GM18909 (cell line): Measurements from ENCODE around the gene IGFLR1.
"Not testable (repeated sequence)": the region's sequence is repeated elsewhere in the genome, so short reads cannot be mapped to it uniquely, and the experiment has no call there.

ENCODE experiments used
- ATAC-seq: cut with Tn5 transposase; IDR thresholded peaks from one replicate; pipeline ENCODE4 v1.9.1; 2021; ENCODE audit warnings: mild to moderate bottlenecking; ENCODE audit not compliant: unreplicated experiment, poor library complexity

The IGFLR1 gene

DNA sequence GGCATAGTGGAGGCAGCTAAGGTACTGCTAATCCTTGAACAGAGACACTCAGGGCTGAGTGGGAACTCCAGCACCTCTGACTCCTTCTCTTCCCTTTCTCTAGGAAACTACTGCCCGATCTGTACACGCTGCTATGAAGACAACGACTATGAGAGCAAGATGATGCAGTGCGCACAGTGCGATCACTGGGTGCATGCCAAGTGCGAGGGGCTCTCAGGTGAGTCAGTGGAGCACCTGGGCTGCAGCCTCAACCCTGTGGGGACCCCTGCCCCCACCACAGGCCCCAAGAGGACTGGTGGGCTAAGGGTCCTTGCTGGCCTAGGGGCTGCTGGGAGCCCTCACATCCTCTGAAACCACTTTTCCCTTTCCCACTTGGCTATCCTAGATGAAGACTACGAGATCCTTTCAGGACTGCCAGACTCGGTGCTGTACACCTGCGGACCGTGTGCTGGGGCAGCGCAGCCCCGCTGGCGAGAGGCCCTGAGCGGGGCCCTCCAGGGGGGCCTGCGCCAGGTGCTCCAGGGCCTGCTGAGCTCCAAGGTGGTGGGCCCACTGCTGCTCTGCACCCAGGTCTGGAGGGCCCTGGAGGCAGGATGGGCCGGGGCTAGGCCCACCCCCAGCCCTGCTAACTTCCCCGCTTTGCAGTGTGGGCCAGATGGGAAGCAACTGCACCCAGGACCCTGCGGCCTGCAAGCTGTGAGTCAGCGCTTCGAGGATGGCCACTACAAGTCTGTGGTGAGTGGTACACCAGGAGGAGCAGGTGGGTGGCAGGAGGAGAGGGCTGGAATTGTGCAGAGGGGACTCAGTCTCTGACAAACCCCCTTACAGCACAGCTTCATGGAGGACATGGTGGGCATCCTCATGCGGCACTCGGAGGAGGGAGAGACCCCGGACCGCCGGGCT lies 14.9 kb downstream of the IGFLR1 start:
- no peak for ATAC-seq

DNA sequence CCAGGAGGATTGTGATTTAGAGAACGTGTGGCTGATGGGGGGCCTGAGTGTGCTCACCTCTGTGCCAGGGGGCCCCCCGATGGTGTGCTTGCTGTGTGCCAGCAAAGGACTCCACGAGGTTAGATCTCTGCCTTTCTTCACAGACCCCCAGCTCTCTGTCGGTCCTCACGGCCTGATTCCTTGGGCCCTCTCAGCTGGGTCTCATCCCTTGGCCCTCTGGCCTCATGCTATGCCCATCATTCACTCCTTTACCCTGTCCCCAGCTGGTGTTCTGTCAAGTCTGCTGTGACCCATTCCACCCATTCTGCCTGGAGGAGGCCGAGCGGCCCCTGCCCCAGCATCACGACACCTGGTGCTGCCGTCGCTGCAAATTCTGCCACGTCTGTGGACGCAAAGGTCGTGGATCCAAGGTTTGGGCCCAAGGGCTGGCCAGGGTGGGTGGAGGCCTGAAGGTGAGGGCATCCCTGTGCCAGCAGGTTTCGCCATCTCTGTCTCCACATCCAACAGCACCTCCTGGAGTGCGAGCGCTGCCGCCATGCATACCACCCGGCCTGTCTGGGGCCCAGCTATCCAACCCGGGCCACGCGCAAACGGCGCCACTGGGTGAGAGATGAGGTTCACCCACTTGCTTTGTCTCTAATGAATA lies 16.9 kb downstream of the IGFLR1 start:
- no peak for ATAC-seq

- ATAC-seq = no peak
These were observed 17.7 kb downstream of the IGFLR1 start for GRCh38 chr19:35724560-35724959.

DNA sequence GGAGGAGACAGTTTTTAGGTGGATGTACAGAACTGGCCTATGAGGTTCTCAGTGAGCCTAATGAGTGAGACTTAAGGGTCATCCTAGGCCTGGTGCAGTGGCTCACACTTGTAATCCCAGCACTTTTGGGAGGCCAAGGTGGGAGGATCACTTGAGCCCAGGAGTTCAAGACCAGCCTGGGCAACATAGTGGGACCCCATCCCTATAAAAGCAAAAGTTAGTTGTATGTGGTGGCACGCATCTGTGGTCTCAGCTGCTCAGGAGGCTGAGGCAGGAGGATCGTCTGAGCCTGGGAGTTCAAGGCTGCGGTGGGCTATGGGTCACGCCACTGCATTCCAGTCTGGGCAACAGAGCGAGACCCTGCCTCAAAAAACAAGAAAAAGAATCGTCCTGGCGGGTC lies 18.1 kb downstream of the IGFLR1 start:
- not testable (repeated sequence) for ATAC-seq

DNA sequence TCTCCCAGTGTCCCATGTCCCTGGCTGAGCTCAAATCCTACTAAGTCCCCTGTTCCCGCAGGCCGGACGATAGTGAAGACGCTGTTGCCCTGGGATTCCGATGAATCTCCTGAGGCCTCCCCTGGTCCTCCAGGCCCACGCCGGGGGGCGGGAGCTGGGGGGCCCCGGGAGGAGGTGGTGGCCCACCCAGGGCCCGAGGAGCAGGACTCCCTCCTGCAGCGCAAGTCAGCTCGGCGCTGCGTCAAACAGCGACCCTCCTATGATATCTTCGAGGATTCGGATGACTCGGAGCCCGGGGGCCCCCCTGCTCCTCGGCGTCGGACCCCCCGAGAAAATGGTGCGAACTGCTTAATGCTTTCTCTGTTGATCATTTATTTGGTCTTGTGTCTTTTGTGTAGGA lies 18.6 kb downstream of the IGFLR1 start:
- ATAC-seq = no peak

DNA sequence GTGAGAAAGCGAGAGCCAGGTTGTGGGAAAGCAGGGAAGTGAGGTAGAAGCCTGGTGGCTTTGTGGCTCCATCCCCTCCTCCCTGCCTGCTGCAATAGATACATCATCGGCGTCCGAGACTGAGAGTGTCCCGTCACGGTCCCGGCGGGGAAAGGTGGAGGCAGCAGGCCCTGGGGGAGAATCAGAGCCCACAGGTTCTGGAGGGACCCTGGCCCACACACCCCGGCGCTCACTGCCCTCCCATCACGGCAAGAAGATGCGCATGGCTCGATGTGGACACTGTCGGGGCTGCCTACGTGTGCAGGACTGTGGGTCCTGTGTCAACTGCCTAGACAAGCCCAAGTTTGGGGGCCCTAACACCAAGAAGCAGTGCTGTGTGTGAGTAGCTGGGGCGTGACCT lies 19.4 kb downstream of the IGFLR1 start:
- ATAC-seq = no peak

GRCh38 chr19:35722461-35722860 lies 19.8 kb downstream of the IGFLR1 start:
- no peak for ATAC-seq

- ATAC-seq = no peak
These were observed 20.9 kb downstream of the IGFLR1 start for GRCh38 chr19:35721374-35721773.

DNA sequence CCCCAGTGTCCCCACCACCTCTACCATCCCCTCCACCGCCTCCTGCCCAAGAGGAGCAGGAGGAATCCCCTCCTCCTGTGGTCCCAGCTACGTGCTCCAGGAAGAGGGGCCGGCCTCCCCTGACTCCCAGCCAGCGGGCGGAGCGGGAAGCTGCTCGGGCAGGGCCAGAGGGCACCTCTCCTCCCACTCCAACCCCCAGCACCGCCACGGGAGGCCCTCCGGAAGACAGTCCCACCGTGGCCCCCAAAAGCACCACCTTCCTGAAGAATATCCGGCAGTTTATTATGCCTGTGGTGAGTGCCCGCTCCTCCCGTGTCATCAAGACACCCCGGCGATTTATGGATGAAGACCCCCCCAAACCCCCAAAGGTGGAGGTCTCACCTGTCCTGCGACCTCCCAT lies 21.6 kb downstream of the IGFLR1 start:
- ATAC-seq = no peak

- ATAC-seq = no peak
These were observed 22.1 kb downstream of the IGFLR1 start for GRCh38 chr19:35720163-35720524.

DNA sequence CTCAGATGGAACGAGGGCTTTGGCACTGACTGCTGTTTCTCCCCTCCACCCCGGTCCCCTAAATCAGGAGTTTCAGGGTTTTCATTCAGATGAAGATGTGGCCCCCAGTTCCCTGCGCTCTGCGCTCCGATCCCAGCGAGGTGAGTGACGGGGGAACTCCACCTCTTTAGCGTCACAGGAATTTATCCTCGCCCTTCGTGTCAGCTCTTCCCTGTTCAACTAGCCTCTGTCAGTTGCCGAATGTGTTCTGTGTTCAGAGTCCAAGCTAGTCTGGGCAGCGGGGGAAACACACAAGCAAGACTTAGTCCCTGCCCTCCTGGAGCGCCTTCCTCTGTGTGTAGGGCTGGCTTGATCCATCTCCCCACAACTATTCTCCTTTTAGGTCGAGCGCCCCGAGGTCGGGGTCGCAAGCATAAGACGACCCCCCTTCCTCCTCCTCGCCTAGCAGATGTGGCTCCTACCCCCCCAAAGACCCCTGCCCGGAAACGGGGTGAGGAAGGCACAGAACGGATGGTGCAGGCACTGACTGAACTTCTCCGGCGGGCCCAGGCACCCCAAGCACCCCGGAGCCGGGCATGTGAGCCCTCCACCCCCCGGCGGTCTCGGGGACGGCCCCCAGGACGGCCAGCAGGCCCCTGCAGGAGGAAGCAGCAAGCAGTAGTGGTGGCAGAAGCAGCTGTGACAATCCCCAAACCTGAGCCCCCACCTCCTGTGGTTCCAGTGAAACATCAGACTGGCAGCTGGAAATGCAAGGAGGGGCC lies 22.7 kb downstream of the IGFLR1 start:
- no peak for ATAC-seq

GRCh38 chr19:35718345-35719041 lies 23.8 kb downstream of the IGFLR1 start:
- ATAC-seq = peak; percentile 2

- ATAC-seq = peak; percentile 51
These were observed 24.4 kb downstream of the IGFLR1 start, which contains the start of gene KMT2B for GRCh38 chr19:35717665-35718344. Gene KMT2B, plus strand, starts transcription at chr19:35718003. Its CDS starts 16 bp downstream, at chr19:35718019.

DNA sequence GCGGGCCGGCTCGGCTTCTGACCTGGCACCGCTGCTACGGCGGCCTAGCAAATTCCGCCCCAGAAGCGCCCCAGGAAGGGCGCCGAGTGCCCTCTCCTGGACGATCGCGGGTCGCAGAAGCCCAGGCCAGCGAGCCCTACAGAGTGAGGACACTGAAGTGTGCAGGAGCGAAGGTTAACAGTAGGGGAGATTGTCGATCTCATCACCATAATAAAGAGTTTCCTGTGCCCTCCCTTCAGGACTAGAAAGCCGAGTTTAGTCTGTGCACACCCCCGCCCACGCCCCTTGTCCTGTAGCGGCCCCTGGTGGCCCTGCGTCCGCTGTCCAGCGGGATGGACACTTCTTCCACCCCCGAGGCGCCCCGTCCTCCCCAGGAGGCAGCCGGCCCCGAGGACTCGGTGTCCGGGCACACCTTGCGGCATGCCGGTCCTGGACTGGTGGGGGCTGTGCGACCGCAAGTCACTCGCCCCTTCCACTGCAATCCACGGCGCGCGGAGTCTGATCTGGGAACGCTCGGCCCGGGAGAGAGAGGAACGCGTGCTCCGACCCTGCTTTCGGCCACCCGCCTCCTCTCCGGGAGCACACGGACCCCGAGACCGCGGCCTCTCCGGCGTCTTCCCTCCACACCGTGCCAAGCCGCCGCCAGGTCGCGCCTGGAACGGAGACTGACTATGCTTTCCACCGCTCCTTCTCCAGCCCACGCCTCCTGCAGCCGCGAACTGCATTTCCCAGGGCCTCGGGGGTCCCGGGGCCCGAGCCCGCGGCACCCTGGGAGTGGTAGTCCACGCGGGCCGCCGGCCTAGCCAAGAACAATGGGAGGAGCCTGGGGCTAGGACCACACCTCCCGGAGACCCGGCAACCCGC lies 25.2 kb downstream of the IGFLR1 start:
- peak; percentile 59 for ATAC-seq

GRCh38 chr19:35715981-35716800 lies 26.1 kb downstream of the IGFLR1 start:
- ATAC-seq = peak; percentile 5

DNA sequence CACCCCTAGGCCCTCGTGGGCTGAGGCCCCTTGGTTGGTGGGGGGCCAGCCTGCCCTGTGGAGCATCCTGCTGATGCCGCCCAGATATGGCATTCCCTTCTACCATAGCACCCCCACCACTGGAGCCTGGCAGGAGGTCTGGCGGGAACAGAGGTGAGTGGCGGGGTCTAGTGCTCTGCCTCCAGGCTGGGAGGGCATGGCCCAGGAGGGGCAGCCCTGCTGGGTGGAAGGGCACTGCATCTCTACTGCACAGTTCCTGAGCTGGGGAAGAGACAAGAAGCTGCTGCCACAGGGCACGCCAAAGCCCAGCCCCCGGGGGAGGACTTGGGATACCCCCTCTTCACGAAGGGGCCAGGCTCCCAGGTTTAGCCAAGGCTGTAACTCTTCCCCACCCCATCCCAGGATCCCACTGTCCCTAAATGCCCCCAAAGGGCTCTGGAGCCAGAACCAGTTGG lies 26.9 kb downstream of the IGFLR1 start:
- ATAC-seq = no peak

GRCh38 chr19:35714601-35715354 lies 27.5 kb downstream of the IGFLR1 start:
- no peak for ATAC-seq
